T47D (cell line): ENCODE measurements around the gene FCHSD2.
"Not testable (repeated sequence)": the region's sequence is repeated elsewhere in the genome, so short reads cannot be mapped to it uniquely, and the experiment has no call there.

Source experiments
- DNase-seq, 2 experiments: peaks; one replicate each; pipeline versions ENCODE4 v3.0.0 to v3.0.0-alpha.2; 2011 to 2012; ENCODE audit warnings: low read depth in 1 of 2, low spot score in 1 of 2
- JUND ChIP-seq: IDR thresholded peaks from 2 replicates; pipeline ENCODE4 v1.6.1; 2012; ENCODE audit warnings: low read depth
- in situ Hi-C: cut with HindIII; loops from 2 replicates; pipeline ENCODE4 v1.10.0; 2016; ENCODE audit warnings: low sequenced_read_pairs, low pct_unique_long_range_greater_than_20kb

FCHSD2 gene

GRCh38 chr11:73139476-73140198 is 2.5 kb downstream of the FCHSD2 start:
- in situ Hi-C loops, result no loop called here
- TF ChIP-seq JUND, result no peak
- DNase-seq, result no peak

GRCh38 chr11:73137944-73138274 is 4.2 kb downstream of the FCHSD2 start:
- DNase-seq, result no peak
- no peak for TF ChIP-seq JUND

DNA sequence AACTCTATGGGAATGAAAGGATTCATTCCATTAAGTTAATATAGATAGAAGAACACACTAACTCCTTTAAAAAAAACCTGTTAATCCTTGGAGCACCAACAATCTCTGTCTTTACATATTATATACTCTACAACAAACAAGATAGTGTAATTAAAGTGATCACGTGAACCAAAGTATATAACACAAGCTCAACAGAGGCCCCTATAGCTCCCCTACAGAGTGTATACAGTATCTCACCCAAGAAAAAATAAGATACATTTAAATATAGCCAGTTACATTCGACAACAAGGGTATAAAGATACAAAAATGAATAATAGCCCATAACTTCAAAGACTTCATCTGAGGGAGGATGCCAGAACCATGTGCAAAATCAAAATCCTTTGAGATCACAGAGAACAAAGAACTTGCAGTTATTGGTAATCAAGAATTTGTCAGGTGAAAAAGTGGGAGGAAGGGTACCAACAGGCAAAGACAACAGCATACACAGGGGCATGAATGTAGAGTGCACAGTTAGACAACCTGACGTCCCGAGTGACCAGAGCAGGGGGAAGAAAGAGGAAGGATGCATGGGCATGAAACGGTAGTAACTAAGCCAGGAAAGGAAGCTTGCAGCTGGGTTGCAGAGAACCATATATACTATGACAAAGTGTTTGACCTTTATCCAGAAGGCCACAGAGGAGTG is 4.7 kb downstream of the FCHSD2 start:
- in situ Hi-C loops, result no loop called here
- TF ChIP-seq JUND, result no peak
- no peak for DNase-seq

More at GRCh38 chr11:73137944-73138274, 4.2 kb downstream of the FCHSD2 start:
- in situ Hi-C loops, result no loop called here

- DNase-seq, in situ Hi-C loops: not testable (repeated sequence)
These were observed 5.4 kb downstream of the FCHSD2 start for GRCh38 chr11:73136722-73137121.

DNA sequence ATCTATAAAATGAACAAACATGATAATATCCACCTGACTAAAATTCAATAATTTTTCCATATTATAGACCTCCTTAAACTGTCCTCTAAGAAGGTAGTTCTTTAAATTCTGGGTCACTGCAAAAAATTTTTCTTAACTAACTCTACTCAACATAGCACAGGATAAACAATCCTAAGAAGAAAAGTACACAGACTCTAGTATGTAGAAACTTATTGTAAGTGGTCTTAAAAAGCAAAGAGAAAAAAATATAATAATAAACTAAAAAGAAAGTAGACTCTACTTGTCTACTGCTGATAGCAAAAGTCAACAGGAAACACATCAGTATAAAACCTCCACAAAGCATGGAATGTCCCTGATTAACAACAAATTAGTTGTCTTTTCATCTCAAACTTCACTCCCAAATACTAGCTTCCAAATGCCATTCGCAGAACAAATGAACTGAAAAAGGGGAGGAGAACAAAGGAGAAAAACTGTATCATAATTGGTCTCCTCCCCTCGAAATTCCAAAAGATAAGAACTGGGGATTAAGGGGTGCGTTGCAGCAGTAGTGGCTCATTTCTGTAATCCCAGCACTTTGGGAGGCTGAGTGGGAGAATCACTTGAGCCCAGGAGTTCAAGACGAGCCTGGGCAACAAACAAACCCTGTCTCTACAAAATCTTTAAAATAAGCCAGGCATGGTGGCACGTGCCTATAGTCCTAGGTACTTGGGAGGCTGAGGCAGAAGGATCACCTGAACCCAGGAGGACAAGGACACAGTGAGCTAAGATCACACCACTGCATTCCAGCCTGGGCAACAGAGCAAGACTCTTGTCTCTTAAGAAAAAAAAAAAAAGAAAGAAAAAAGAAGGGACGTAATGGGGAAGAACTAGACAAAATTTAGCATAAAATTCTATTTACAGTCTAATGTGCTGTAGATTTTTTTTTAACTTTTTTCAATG is 6.5 kb downstream of the FCHSD2 start:
- in situ Hi-C loops, result no loop called here
- DNase-seq, result no peak
- TF ChIP-seq JUND, result no peak

- DNase-seq, in situ Hi-C loops: not testable (repeated sequence)
These were observed 9.8 kb downstream of the FCHSD2 start for GRCh38 chr11:73132349-73132748.

GRCh38 chr11:73130181-73130580 is 11.9 kb downstream of the FCHSD2 start:
- DNase-seq, result no peak
- TF ChIP-seq JUND, result no peak
- in situ Hi-C loops, result no loop called here

GRCh38 chr11:73129198-73129597 is 12.9 kb downstream of the FCHSD2 start:
- no peak for TF ChIP-seq JUND
- in situ Hi-C loops, result no loop called here
- DNase-seq, result no peak

DNA sequence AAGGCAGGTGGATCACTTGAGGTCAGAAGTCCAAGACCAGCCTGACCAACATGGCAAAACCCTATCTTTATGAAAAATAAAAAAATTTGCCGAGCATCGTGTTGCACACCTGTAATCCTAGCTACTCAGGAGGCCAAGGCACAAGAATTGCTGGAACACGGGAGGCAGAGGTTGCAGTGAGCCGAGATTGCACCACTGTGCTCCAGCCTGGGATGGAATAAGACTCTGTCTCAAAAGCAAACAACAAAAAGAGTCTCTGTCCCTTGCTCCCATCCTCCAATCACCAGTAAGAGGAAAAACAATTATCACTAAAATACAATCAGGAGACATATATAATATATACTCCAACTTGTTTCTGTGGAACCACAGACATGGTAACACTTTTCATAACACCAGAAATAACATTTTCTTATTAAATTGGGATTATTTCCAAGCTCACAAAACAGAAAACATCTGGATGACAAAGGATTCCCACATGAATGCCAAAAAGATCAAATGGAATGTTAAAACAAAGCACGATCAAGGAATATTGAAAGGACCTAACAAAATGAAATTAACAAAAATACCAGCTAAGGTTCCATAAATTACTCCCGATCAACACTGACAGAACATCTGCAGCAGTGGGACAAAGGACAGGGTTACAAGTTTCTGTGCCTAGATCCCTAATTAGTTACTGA is 15.2 kb downstream of the FCHSD2 start:
- TF ChIP-seq JUND, result no peak
- in situ Hi-C loops, result no loop called here
- DNase-seq, result no peak

GRCh38 chr11:73124800-73125199 is 17.3 kb downstream of the FCHSD2 start:
- DNase-seq, result no peak
- TF ChIP-seq JUND, result no peak
- in situ Hi-C loops, result no loop called here

DNA sequence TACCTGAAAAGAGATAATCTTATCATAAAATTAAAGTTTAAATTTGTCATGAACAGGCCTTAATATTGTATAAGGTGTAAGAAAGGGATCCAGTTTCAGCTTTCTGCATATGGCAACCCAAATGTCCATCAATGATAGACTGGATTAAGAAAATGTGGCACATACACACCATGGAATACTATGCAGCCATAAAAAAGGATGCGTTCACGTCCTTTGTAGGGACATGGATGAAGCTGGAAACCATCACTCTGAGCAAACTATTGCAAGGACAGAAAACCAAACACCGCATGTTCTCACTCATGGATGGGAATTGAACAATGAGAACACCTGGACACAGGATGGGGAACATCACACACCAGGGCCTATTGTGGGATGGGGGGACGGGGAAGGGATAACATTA is 18.2 kb downstream of the FCHSD2 start:
- in situ Hi-C loops, DNase-seq: not testable (repeated sequence)

DNA sequence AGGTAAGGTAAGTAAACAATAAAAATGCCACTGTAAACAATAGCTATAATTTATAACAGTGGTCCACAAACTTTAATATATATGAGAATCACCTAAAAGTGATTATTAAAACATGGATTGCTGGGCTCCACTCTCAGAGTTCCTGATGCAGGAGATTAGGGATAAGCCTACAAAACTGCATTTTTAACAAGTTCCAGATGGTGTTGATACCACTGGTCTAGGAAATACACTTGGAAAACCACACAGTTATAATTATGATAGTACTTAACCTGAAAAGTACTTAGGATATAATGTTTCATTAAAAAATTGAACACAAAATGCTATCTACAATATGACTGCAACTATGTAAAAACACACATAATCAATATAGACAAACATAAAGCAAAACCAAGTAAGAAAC is 20.4 kb downstream of the FCHSD2 start:
- TF ChIP-seq JUND, result no peak
- in situ Hi-C loops, result no loop called here
- DNase-seq, result no peak

GRCh38 chr11:73117071-73117470 is 25.0 kb downstream of the FCHSD2 start:
- in situ Hi-C loops, result no loop called here
- no peak for DNase-seq
- TF ChIP-seq JUND, result no peak
